Gastrocnemius medialis (tissue), 4 donors: ENCODE measurements around the gene RNF144A. TPM values are rescaled to one million over a fixed set of nuclear protein-coding genes. Genes with fewer than 3 reads are reported as not detected.

ENCODE experiments used
- ATAC-seq, 2 donors: fragments of 150-250 bp; one replicate each; pipeline ENCODE4 v1.9.1; 2016
- DNase-seq, 2 donors: peaks; one replicate each; pipeline ENCODE4 v3.0.0-alpha.2; 2019
- H3K27ac ChIP-seq, 4 donors: fragments of 200-600 bp; sonication (generic); 1 replicate in 1 of 4; 2 replicates in 3 of 4; pipeline ENCODE4 v1.5.1; 2016 to 2018; ENCODE audit warnings: mild to moderate bottlenecking in 2 of 4, moderate library complexity in 1 of 4
- H3K27me3 ChIP-seq, 3 donors: fragments of 200-600 bp; sonication (generic) in 2 of 3; 1 replicate in 1 of 3; 2 replicates in 2 of 3; pipeline versions ENCODE4 v1.5.1 to v1.6.0; 2016 to 2019; ENCODE audit warnings: mild to moderate bottlenecking in 1 of 3, moderate library complexity in 1 of 3
- H3K36me3 ChIP-seq, 2 donors: fragments of 200-600 bp; sonication (generic) in 1 of 2; one replicate each; pipeline ENCODE4 v1.5.1; 2017 to 2018
- H3K4me1 ChIP-seq, 2 donors: fragments of 200-600 bp; sonication (generic) in 1 of 2; one replicate each; pipeline ENCODE4 v1.5.1; 2016 to 2017; ENCODE audit warnings: mild to moderate bottlenecking in 2 of 2
- H3K4me3 ChIP-seq, 4 donors: fragments of 200-600 bp; sonication (generic) in 3 of 4; 1 replicate in 1 of 4; 2 replicates in 3 of 4; pipeline ENCODE4 v1.5.1; 2016 to 2019; ENCODE audit warnings: mild to moderate bottlenecking in 2 of 4
- H3K9me3 ChIP-seq, 3 donors: fragments of 200-600 bp; sonication (generic) in 2 of 3; 1 replicate in 1 of 3; 2 replicates in 2 of 3; pipeline ENCODE4 v1.5.1; 2016 to 2019
- CTCF ChIP-seq, 5 experiments: fragments of 450-650 bp in 3 of 5; fragments of 200-600 bp in 2 of 5; sonication (generic) in 2 of 5; IDR thresholded peaks in 4 of 5; conservative IDR thresholded peaks in 1 of 5; 1 replicate in 4 of 5; 2 replicates in 1 of 5; pipeline ENCODE4 v1.5.1; 2016 to 2019; ENCODE audit warnings: antibody characterized with exemption in 5 of 5, mild to moderate bottlenecking in 3 of 5, moderate library complexity in 3 of 5
- POLR2A ChIP-seq, 2 donors: fragments of 450-650 bp; IDR thresholded peaks; one replicate each; pipeline ENCODE4 v1.6.1; 2017; ENCODE audit warnings: antibody characterized with exemption in 2 of 2, mild to moderate bottlenecking in 2 of 2, moderate library complexity in 2 of 2
- in situ Hi-C, 4 donors: fragments of 200-750 bp; cut with MboI; loops; one replicate each; pipeline versions ENCODE4 v1.15.0 to v1.8.0; 2017; ENCODE audit warnings: low sequenced_read_pairs in 4 of 4
- intact Hi-C: fragments of 100-400 bp; cut with DNase I; formaldehyde crosslinking; loops from one replicate; pipeline ENCODE4 v1.15.1; 2023; ENCODE audit warnings: low total_unique reads
- total RNA-seq, 4 donors: library from RNA; depleted of rRNA; stranded (reverse); fragments of >200 nt; gene quantifications; one replicate each; pipeline versions ENCODE4 v1.1.0 to v1.2.3, GENCODE V29; 2016

Gene RNF144A
- total RNA-seq, 4 donors from 2014 or later, result 4.9 to 16.2 (median 10.2) TPM

DNA sequence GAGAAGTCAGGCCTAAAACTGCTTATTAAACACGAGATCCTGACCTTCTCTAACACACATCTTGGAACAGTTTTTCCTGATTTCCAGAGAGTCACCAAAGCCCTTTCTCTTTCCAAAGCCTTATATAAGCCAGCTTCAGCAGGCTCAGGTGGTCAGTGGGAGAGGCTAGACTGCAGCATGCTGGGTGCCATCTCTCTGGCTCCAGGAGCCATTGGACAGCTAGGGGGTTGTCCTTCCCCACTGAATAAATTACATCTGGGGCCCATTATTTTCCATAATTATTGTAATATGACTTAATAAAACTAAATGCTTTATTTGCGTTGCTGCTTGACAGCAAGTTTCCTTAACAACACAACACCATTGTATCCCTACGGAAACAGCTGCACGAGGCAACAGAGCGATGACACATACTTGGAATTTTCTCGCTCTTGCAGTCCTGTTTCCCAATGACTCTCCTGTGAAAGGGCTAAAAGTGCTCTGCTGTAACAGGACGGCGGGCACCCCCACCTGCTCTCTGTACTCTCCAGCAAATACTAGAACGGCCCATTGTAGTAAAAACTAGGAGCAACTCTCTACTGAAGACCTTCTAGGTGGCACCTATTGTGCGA, 160.6 kb downstream of the RNF144A start:
- ATAC-seq (no peak), DNase-seq (no peak)
- H3K36me3 ChIP-seq, result no peaks in the 10 kb centered on the region
- TF ChIP-seq POLR2A (IDR thresholded peaks at IDR 0.05) (no peak), CTCF (IDR thresholded peaks at IDR 0.05 in 4 of 5, conservative IDR thresholded peaks at IDR 0.05 in 1 of 5) (no peak)
- intact Hi-C loops, result no loop called here
- in situ Hi-C loops, result loop anchor here (25.0 kb wide), 1 partner anchor 1610 kb away; the partner anchor contains the start of gene ID2 (in 4 of the 4)
- H3K9me3 ChIP-seq, result no peaks in the 10 kb centered on the region
- H3K4me1 ChIP-seq, result no peaks in the 10 kb centered on the region
- H3K4me3 ChIP-seq, result no peak overlapping the region
- no peaks in the 10 kb centered on the region for H3K27me3 ChIP-seq
- H3K27ac ChIP-seq, result no peak overlapping the region

DNA sequence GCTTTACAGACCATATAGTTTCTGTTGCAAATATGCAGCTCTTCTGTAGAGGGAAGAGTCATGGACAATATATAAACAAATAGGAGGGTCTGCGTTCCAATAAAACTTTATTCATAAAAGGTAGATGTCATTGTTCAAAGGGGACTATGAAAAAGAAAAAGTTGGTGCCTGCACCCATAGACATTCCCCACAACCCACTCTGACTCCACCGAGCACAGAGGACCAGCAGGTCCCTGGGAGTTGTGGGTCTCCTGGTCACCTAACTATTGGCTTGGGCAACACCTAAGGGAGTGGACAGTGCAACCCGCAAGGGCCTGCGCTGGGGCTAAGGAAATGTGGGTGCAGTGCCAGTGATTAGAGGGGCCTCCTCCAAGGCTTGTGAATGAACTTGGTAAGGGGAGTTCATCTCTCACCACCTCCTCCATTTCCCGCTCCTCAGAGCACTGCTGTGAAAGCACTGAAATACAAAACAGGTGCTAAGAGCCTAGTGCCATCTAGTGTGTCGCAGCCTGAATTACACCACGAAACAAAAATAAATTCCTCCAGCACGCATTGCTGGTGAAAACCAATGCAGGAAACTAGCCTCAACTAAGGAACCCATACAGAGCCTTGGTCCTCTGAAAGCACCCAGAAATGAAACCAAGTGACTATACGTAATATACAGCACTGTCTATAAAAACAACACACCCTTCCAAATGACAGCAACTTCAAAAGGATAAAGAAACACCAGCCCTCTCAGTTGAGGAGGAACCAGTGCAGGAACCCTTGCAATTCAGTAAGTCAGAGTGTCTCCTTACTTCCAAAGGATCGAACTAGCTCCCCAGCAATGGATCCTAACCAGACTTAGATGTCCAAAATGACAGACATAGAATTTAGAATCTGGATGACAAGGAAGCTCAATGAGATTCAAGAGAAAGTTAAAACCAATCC, 166.6 kb downstream of the RNF144A start:
- no peaks in the 10 kb centered on the region for H3K36me3 ChIP-seq
- TF ChIP-seq CTCF (IDR thresholded peaks at IDR 0.05 in 4 of 5, conservative IDR thresholded peaks at IDR 0.05 in 1 of 5) (no peak), POLR2A (IDR thresholded peaks at IDR 0.05) (no peak)
- intact Hi-C loops (no loop called here), in situ Hi-C loops (loop anchor here (25.0 kb wide), 1 partner anchor 1603 kb away; the partner anchor contains the start of gene ID2 (in 4 of the 4))
- no peak overlapping the region for H3K27ac ChIP-seq
- no peaks in the 10 kb centered on the region for H3K27me3 ChIP-seq
- ATAC-seq (no peak), DNase-seq (no peak)
- no peaks in the 10 kb centered on the region for H3K4me1 ChIP-seq
- no peaks in the 10 kb centered on the region for H3K9me3 ChIP-seq
- no peak overlapping the region for H3K4me3 ChIP-seq

GRCh38 chr2:7084601-7085000, 167.4 kb downstream of the RNF144A start:
- in situ Hi-C loops (loop anchor here (25.0 kb wide), 1 partner anchor 1603 kb away; the partner anchor contains the start of gene ID2 (in 4 of the 4)), intact Hi-C loops (no loop called here)
- Histone ChIP-seq H3K36me3 (no peaks in the 10 kb centered on the region), H3K4me1 (no peaks in the 10 kb centered on the region), H3K4me3 (no peak overlapping the region), H3K27me3 (no peaks in the 10 kb centered on the region), H3K9me3 (no peaks in the 10 kb centered on the region), H3K27ac (no peak overlapping the region)
- ATAC-seq (no peak), DNase-seq (no peak)
- TF ChIP-seq POLR2A (IDR thresholded peaks at IDR 0.05) (no peak), CTCF (IDR thresholded peaks at IDR 0.05 in 4 of 5, conservative IDR thresholded peaks at IDR 0.05 in 1 of 5) (no peak)

DNA sequence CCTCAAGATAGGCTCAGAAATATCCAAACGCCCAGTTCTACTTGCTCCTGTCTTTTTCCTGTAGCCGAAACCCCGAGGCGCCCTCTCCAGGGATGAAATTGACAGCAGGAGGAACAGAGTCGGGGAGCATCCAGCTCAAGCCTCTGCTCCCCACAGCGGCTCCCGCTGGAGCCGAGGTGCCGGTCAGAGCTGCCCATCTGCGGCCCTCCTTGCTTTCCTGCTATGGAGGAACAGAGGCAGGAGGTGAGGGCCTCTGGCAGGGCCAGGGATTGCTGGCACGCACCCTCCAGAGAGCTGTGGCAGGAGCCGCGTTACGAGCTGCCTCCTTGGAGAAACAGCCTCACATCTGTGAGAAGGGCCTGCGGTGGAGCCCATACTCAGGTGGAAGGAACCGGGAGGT, 172.1 kb downstream of the RNF144A start:
- TF ChIP-seq POLR2A (IDR thresholded peaks at IDR 0.05), result no peak
- Histone ChIP-seq H3K4me3 (no peak overlapping the region), H3K9me3 (no peaks in the 10 kb centered on the region), H3K4me1 (no peaks in the 10 kb centered on the region), H3K27ac (no peak overlapping the region), H3K27me3 (no peaks in the 10 kb centered on the region), H3K36me3 (no peaks in the 10 kb centered on the region)
- ATAC-seq, result no peak
- no peak for DNase-seq
- intact Hi-C loops, result no loop called here
- in situ Hi-C loops, result loop anchor here (25.0 kb wide), 1 partner anchor 1598 kb away; the partner anchor contains the start of gene ID2 (in 4 of the 4)
